KMS-11 (cell line): ENCODE data around the gene MRPL52.

Experiments
- H2AFZ ChIP-seq: fragments of 200-600 bp; sonication (generic); 2 replicates; pipeline ENCODE4 v1.6.1; 2016; ENCODE audit warnings: antibody characterized with exemption, mixed run types, low read depth
- H3K27ac ChIP-seq: fragments of 200-600 bp; sonication (generic); 2 replicates; pipeline ENCODE4 v1.6.1; 2016; ENCODE audit warnings: mild to moderate bottlenecking, mixed run types
- H3K27me3 ChIP-seq: fragments of 200-600 bp; sonication (generic); 2 replicates; pipeline ENCODE4 v1.6.1; 2017; ENCODE audit warnings: mild to moderate bottlenecking, low read depth, mixed run types, moderate library complexity; ENCODE audit not compliant: insufficient read depth
- H3K36me3 ChIP-seq: fragments of 200-600 bp; sonication (generic); 2 replicates; pipeline ENCODE4 v1.6.1; 2017; ENCODE audit warnings: mild to moderate bottlenecking, mixed run types; ENCODE audit not compliant: insufficient read depth
- H3K4me1 ChIP-seq: fragments of 200-600 bp; sonication (generic); 2 replicates; pipeline ENCODE4 v1.6.1; 2016; ENCODE audit warnings: mild to moderate bottlenecking, low read depth, mixed run types; ENCODE audit not compliant: poor library complexity, severe bottlenecking
- H3K4me2 ChIP-seq: fragments of 200-600 bp; sonication (generic); 2 replicates; pipeline ENCODE4 v1.7.0; 2016; ENCODE audit warnings: mild to moderate bottlenecking, mixed run types
- H3K4me3 ChIP-seq: fragments of 200-600 bp; sonication (generic); IDR thresholded peaks from 2 replicates; pipeline ENCODE4 v1.6.1; 2017; ENCODE audit warnings: low read depth, low read length, mixed read lengths; ENCODE audit not compliant: insufficient read depth
- H3K79me2 ChIP-seq: fragments of 200-600 bp; sonication (generic); 2 replicates; pipeline ENCODE4 v1.6.1; 2016; ENCODE audit warnings: low read depth, mixed run types; ENCODE audit not compliant: insufficient read depth
- H3K9ac ChIP-seq: fragments of 200-600 bp; sonication (generic); 2 replicates; pipeline ENCODE4 v1.6.1; 2016; ENCODE audit warnings: mild to moderate bottlenecking, mixed run types
- H4K20me1 ChIP-seq: fragments of 200-600 bp; sonication (generic); 2 replicates; pipeline ENCODE4 v1.6.1; 2016; ENCODE audit warnings: mild to moderate bottlenecking, mixed run types; ENCODE audit not compliant: insufficient read depth
- TF ChIP-seq, protein P1 (sequence below): fragments of 200-600 bp; sonication (generic); conservative IDR thresholded peaks from 2 replicates; pipeline ENCODE4 v1.6.1; 2017; ENCODE audit warnings: low read depth, mild to moderate bottlenecking, antibody characterized with exemption, low read length, moderate library complexity, mixed read lengths

MRPL52 gene

GRCh38 chr14:22794551-22794951 lies 35.1 kb upstream of the MRPL52 start:
- Histone ChIP-seq H3K4me1 (peaks cover 38% of the 10 kb centered on the region), H3K4me3 (no peak overlapping the region), H3K4me2 (no peak overlapping the region), H2AFZ (no peak overlapping the region), H4K20me1 (no peaks in the 10 kb centered on the region), H3K27ac (no peak overlapping the region), H3K36me3 (no peaks in the 10 kb centered on the region), H3K9ac (no peak overlapping the region), H3K79me2 (no peaks in the 10 kb centered on the region), H3K27me3 (no peaks in the 10 kb centered on the region)
- TF ChIP-seq, protein P1, sequence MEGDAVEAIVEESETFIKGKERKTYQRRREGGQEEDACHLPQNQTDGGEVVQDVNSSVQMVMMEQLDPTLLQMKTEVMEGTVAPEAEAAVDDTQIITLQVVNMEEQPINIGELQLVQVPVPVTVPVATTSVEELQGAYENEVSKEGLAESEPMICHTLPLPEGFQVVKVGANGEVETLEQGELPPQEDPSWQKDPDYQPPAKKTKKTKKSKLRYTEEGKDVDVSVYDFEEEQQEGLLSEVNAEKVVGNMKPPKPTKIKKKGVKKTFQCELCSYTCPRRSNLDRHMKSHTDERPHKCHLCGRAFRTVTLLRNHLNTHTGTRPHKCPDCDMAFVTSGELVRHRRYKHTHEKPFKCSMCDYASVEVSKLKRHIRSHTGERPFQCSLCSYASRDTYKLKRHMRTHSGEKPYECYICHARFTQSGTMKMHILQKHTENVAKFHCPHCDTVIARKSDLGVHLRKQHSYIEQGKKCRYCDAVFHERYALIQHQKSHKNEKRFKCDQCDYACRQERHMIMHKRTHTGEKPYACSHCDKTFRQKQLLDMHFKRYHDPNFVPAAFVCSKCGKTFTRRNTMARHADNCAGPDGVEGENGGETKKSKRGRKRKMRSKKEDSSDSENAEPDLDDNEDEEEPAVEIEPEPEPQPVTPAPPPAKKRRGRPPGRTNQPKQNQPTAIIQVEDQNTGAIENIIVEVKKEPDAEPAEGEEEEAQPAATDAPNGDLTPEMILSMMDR, result no peak

DNA sequence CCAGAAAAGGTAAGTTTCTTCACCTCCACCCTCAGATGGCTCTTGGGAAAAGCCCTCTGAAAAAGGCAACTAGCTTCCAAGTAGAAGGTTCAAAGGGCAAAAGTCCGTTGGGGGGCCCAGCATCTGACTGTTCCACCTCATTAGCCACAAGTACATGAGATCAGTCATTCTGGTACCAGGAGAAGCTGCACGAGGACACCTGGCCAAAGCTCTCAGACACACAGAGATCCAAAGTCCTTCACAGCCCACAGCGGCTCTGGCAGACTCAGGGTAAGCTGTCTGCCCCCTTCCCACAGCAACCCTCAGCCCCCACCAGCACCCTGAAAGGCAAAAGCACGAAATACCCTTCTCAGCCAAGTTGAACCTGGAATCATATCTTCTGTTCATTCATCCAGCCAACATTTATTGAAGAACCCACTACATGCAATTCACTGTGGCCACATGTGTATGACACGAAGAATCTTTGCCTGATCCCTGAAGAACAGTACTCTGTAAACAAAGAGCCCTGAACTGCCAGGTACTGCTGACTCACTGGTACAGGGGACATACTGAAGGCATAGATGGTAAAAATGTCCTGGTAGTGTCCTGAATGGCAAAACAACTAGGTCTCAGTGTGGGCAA lies 33.5 kb upstream of the MRPL52 start:
- Histone ChIP-seq H3K4me2 (peak overlapping the region; percentile 63; the same call in 1 of the 2 replicates), H2AFZ (no peak overlapping the region), H3K36me3 (no peaks in the 10 kb centered on the region), H3K27ac (peak overlapping the region; percentile 41), H3K9ac (no peak overlapping the region; the same call in 1 of the 2 replicates), H3K4me1 (peaks cover 23% of the 10 kb centered on the region), H3K79me2 (no peaks in the 10 kb centered on the region), H4K20me1 (no peaks in the 10 kb centered on the region), H3K27me3 (no peaks in the 10 kb centered on the region), H3K4me3 (no peak overlapping the region)
- TF ChIP-seq, protein P1, result no peak

DNA sequence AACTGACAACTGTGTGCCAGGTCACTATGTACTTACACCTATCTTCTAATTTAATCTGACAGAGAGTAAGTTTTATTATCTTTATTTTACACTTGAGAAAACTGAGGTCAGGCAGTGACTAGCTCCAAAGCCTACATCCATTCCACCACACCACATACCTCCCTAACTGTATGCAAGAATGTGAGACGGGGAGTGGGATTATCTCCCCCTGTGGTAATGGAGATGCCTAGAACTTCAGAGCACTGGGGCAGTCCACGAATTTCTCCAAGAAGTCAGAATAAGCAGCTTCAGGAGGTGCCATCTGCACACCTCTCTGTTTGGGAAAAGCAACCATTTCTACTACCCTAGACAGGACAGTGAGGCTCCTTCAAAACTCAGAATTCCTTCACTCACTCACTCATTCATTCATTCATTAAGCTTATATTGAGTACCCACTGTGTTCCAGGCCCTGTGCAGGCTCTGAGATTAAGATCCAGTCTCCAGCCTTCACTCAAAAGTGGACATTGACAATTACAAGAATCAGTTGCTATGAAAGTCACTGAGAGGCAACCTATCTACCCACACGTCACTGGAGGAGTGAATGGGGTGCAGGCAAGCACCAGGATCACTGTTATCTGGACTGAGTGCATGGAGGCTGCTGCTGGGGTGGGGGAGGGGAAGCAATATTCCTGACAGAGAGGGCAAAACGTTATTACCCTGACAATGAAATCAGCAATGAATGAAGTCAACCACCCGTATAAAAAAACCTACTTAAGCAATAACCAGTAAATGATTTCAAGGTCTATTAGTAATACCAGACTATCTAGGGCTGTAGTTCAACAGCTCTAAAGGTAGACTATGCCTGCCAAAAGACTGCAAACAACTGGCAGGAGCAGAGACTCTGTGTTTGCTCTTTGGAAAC lies 32.4 kb upstream of the MRPL52 start:
- Histone ChIP-seq H3K79me2 (no peaks in the 10 kb centered on the region), H3K4me3 (no peak overlapping the region), H3K36me3 (no peaks in the 10 kb centered on the region), H3K27me3 (no peaks in the 10 kb centered on the region), H3K9ac (no peak overlapping the region), H4K20me1 (no peaks in the 10 kb centered on the region), H3K4me2 (no peak overlapping the region; the same call in 1 of the 2 replicates), H3K27ac (peak overlapping the region; percentile 41; the same call in 1 of the 2 replicates), H2AFZ (no peak overlapping the region), H3K4me1 (peaks cover 19% of the 10 kb centered on the region)
- TF ChIP-seq, protein P1, result no peak

DNA sequence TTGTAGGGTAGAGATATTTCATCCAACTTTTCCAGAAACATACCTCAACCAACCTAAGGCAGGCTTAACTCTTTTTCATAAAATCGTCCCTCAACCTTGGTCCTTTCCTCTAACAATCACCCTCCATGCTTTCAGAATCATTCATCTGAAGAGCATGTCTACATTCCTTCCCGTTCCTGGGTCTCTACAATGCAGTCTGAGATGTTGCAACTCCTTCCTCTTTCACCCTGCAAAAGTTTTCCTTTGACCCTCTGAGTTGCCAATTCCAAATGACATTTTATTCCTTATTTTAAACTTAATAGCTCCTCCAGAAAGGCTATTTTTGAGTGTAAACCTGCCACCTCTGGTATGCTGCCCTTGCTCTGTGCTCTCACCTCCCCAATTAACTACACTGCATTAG lies 31.2 kb upstream of the MRPL52 start:
- Histone ChIP-seq H3K27ac (no peak overlapping the region), H3K36me3 (no peaks in the 10 kb centered on the region), H3K4me2 (no peak overlapping the region), H3K27me3 (no peaks in the 10 kb centered on the region), H4K20me1 (no peaks in the 10 kb centered on the region), H3K9ac (no peak overlapping the region), H3K4me3 (no peak overlapping the region), H3K4me1 (peaks cover 19% of the 10 kb centered on the region), H3K79me2 (no peaks in the 10 kb centered on the region), H2AFZ (no peak overlapping the region)
- TF ChIP-seq, protein P1, result no peak
